Uterus (tissue), 2 donors: Measurements from ENCODE around the gene TBC1D5.

Experiments used
- POLR2A ChIP-seq, 2 donors: fragments of 450-650 bp; IDR thresholded peaks; one replicate each; pipeline ENCODE4 v1.6.1; 2016; ENCODE audit warnings: antibody characterized with exemption in 2 of 2, mild to moderate bottlenecking in 1 of 2, moderate library complexity in 1 of 2
- TF ChIP-seq, protein P1 (sequence below), 4 experiments: fragments of 200-600 bp in 2 of 4; fragments of 450-650 bp in 2 of 4; sonication (generic) in 2 of 4; IDR thresholded peaks; one replicate each; pipeline ENCODE4 v1.5.1; 2016 to 2019; ENCODE audit warnings: antibody characterized with exemption in 4 of 4, mild to moderate bottlenecking in 2 of 4, moderate library complexity in 1 of 4

DNA sequence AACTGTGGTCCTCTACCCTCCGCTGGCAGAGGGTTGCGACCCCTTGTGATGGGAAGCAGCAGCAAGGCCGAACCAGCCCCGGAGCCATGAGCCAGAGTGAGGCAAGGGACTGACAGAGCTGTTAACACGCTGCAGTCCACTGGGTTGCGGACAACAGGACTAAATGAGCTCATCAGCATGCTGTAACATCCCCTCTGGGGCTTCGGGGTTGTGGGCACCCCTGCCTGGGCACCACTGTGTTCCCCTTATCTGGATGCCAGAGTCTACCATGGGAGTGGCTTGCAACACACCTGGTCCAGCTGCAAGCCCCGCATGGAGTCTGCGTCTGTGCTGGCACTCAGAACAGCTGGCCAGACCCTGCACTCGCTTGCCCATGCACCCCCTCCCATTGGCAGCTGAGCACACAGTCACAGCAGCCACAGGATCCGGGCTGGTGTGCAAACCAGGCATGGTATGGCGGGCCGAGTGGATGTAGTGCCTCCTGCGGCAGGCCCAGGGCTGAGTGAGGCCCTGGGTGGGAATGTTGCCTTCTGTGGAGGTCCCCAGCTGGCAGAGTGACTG is 453.5 kb downstream of the TBC1D5 start:
- TF ChIP-seq, protein P1, sequence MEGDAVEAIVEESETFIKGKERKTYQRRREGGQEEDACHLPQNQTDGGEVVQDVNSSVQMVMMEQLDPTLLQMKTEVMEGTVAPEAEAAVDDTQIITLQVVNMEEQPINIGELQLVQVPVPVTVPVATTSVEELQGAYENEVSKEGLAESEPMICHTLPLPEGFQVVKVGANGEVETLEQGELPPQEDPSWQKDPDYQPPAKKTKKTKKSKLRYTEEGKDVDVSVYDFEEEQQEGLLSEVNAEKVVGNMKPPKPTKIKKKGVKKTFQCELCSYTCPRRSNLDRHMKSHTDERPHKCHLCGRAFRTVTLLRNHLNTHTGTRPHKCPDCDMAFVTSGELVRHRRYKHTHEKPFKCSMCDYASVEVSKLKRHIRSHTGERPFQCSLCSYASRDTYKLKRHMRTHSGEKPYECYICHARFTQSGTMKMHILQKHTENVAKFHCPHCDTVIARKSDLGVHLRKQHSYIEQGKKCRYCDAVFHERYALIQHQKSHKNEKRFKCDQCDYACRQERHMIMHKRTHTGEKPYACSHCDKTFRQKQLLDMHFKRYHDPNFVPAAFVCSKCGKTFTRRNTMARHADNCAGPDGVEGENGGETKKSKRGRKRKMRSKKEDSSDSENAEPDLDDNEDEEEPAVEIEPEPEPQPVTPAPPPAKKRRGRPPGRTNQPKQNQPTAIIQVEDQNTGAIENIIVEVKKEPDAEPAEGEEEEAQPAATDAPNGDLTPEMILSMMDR (IDR thresholded peaks at IDR 0.05): no peak
- no peak for TF ChIP-seq POLR2A (IDR thresholded peaks at IDR 0.05)
